DND-41 (cell line): Measurements from ENCODE around the gene MAL.
A peak's percentile ranks its signal among the peaks of the same experiment; 100 is the strongest.

Experiments used
- ATAC-seq: fragments of 200-7000 bp; cut with Tn5 transposase; 3 replicates; pipeline ENCODE4 v1.9.1; 2021; ENCODE audit warnings: low read depth; ENCODE audit not compliant: insufficient read depth
- DNase-seq: peaks from one replicate; pipeline ENCODE4 v3.0.0-alpha.2; 2020
- H2AFZ ChIP-seq: 2 replicates; pipeline ENCODE4 v1.6.0; 2012; ENCODE audit warnings: low read depth, low read length
- H3K27ac ChIP-seq: 2 replicates; pipeline ENCODE4 v1.5.1; 2012; ENCODE audit warnings: low read length, inconsistent platforms
- H3K27me3 ChIP-seq: fragments of 200-600 bp; sonication (generic); 2 replicates; pipeline ENCODE4 v1.6.0; 2012; ENCODE audit warnings: low read length, mild to moderate bottlenecking, inconsistent platforms; ENCODE audit not compliant: insufficient read depth, poor library complexity
- H3K36me3 ChIP-seq: 2 replicates; pipeline ENCODE4 v1.5.1; 2012; ENCODE audit warnings: low read length, inconsistent platforms; ENCODE audit not compliant: insufficient read depth
- H3K4me1 ChIP-seq: 2 replicates; pipeline ENCODE4 v1.5.1; 2012; ENCODE audit warnings: mild to moderate bottlenecking, low read length; ENCODE audit not compliant: insufficient read depth
- H3K4me2 ChIP-seq: 2 replicates; pipeline ENCODE4 v1.6.0; 2012; ENCODE audit warnings: mild to moderate bottlenecking, moderate library complexity, low read length, inconsistent platforms; ENCODE audit not compliant: insufficient read depth
- H3K4me3 ChIP-seq, 2 experiments: fragments of 200-600 bp in 1 of 2; shearing (Covaris generic) in 1 of 2; 2 replicates each; pipeline ENCODE4 v1.5.1; 2012 to 2016; ENCODE audit warnings: inconsistent platforms in 2 of 2, low read length in 2 of 2, mild to moderate bottlenecking in 2 of 2, low read depth in 1 of 2, moderate library complexity in 1 of 2
- H3K79me2 ChIP-seq: 2 replicates; pipeline ENCODE4 v1.6.0; 2012; ENCODE audit warnings: low read length, inconsistent platforms; ENCODE audit not compliant: insufficient read depth
- H3K9ac ChIP-seq: 2 replicates; pipeline ENCODE4 v1.6.0; 2012; ENCODE audit warnings: low read depth, mild to moderate bottlenecking, inconsistent platforms, low read length, moderate library complexity
- H3K9me3 ChIP-seq: 2 replicates; pipeline ENCODE4 v1.5.1; 2012; ENCODE audit warnings: low read length, moderate library complexity, mild to moderate bottlenecking, inconsistent platforms; ENCODE audit not compliant: insufficient read depth, severe bottlenecking
- H4K20me1 ChIP-seq: 2 replicates; pipeline ENCODE4 v1.6.0; 2012; ENCODE audit warnings: low read length; ENCODE audit not compliant: insufficient read depth
- CTCF ChIP-seq: IDR thresholded peaks from 2 replicates; pipeline ENCODE4 v1.5.1; 2012; ENCODE audit warnings: borderline replicate concordance, low read length, moderate library complexity, mild to moderate bottlenecking; ENCODE audit not compliant: poor library complexity, severe bottlenecking; ENCODE audit errors: extremely low read depth
- EZH2 ChIP-seq: IDR thresholded peaks from 3 replicates; pipeline ENCODE4 v1.6.1; 2012; ENCODE audit warnings: borderline replicate concordance, low read depth, mild to moderate bottlenecking, moderate library complexity, low read length, inconsistent platforms; ENCODE audit not compliant: severe bottlenecking

Gene MAL

GRCh38 chr2:94986392-94986963 is 39.0 kb upstream of the MAL start:
- H3K79me2 ChIP-seq = no peaks in the 10 kb centered on the region
- H3K9ac ChIP-seq = no peak overlapping the region
- H4K20me1 ChIP-seq = no peaks in the 10 kb centered on the region
- DNase-seq (peak; percentile 60), ATAC-seq (peak; percentile 91)
- no peak overlapping the region for H2AFZ ChIP-seq
- H3K9me3 ChIP-seq = no peaks in the 10 kb centered on the region
- H3K27ac ChIP-seq = no peak overlapping the region
- peak; percentile 73 for TF ChIP-seq CTCF
- no peak for TF ChIP-seq EZH2
- no peaks in the 10 kb centered on the region for H3K36me3 ChIP-seq
- H3K4me1 ChIP-seq = no peaks in the 10 kb centered on the region
- H3K4me3 ChIP-seq = no peak overlapping the region
- no peak overlapping the region for H3K4me2 ChIP-seq
- peaks cover 6% of the 10 kb centered on the region for H3K27me3 ChIP-seq

GRCh38 chr2:94987074-94988020 is 38.2 kb upstream of the MAL start:
- Histone ChIP-seq H3K36me3 (no peaks in the 10 kb centered on the region), H3K27ac (no peak overlapping the region), H2AFZ (no peak overlapping the region), H4K20me1 (no peaks in the 10 kb centered on the region), H3K4me2 (no peak overlapping the region), H3K9me3 (no peaks in the 10 kb centered on the region), H3K27me3 (peaks cover 4% of the 10 kb centered on the region), H3K9ac (no peak overlapping the region), H3K79me2 (no peaks in the 10 kb centered on the region), H3K4me1 (no peaks in the 10 kb centered on the region), H3K4me3 (no peak overlapping the region)
- no peak for ATAC-seq
- DNase-seq = no peak
- no peak for TF ChIP-seq CTCF

- H3K36me3 ChIP-seq = no peaks in the 10 kb centered on the region
- no peak overlapping the region for H3K4me3 ChIP-seq
- no peaks in the 10 kb centered on the region for H3K9me3 ChIP-seq
- H3K4me1 ChIP-seq = no peaks in the 10 kb centered on the region
- H3K27me3 ChIP-seq = peaks cover 4% of the 10 kb centered on the region
- DNase-seq = no peak
- no peak for TF ChIP-seq EZH2
- no peak for TF ChIP-seq CTCF
- H2AFZ ChIP-seq = no peak overlapping the region
- no peak for ATAC-seq
- no peaks in the 10 kb centered on the region for H4K20me1 ChIP-seq
- no peaks in the 10 kb centered on the region for H3K79me2 ChIP-seq
- H3K27ac ChIP-seq = no peak overlapping the region
- no peak overlapping the region for H3K4me2 ChIP-seq
- H3K9ac ChIP-seq = no peak overlapping the region
Observed at GRCh38 chr2:94990956-94991355, 34.6 kb upstream of the MAL start.
